Lung microvascular endothelial cell (primary cell): Measurements from ENCODE around the gene COX18. TPM values are rescaled to one million over a fixed set of nuclear protein-coding genes. Genes with fewer than 3 reads are reported as not detected.

ENCODE experiments used
- DNase-seq, 2 donors: peaks; one replicate each; pipeline versions ENCODE4 v3.0.0 to v3.0.0-alpha.2; 2010; ENCODE audit warnings: low read depth in 2 of 2
- total RNA-seq: library from RNA; depleted of rRNA; stranded (reverse); fragments of >200 nt; gene quantifications from 2 replicates; pipeline ENCODE4 v1.2.1, GENCODE V29; 2014

COX18 gene
- total RNA-seq = 12.0 and 12.7 TPM in 2 replicates

GRCh38 chr4:73069338-73070073 lies at the start of gene COX18:
TSS of gene COX18 (minus strand) at chr4:73069716. CDS start at chr4:73069649, 67 bp downstream.
- peak; percentile 99 for DNase-seq

GRCh38 chr4:73109493-73109892 lies 40.0 kb upstream of the COX18 start:
- DNase-seq = no peak

DNA sequence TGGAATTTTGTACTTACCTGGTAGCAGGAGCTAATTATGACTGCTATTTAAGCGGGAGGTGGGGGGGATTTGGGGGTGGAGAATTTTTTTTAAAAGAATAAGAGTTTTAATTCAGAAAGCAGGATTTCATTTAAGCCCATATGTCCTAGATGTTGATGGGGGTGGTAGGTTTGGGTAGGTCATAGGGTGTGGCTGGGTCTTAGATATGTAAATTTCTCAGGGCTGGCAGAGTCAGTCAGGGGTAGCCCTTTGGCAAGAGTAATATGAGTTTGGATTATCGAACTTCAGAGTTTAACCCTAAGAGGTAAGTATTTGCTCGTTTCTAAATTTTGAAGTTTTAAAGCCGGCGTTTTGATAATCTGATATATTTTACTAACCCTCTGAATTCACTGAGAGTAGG lies 35.2 kb upstream of the COX18 start:
- no peak for DNase-seq

DNA sequence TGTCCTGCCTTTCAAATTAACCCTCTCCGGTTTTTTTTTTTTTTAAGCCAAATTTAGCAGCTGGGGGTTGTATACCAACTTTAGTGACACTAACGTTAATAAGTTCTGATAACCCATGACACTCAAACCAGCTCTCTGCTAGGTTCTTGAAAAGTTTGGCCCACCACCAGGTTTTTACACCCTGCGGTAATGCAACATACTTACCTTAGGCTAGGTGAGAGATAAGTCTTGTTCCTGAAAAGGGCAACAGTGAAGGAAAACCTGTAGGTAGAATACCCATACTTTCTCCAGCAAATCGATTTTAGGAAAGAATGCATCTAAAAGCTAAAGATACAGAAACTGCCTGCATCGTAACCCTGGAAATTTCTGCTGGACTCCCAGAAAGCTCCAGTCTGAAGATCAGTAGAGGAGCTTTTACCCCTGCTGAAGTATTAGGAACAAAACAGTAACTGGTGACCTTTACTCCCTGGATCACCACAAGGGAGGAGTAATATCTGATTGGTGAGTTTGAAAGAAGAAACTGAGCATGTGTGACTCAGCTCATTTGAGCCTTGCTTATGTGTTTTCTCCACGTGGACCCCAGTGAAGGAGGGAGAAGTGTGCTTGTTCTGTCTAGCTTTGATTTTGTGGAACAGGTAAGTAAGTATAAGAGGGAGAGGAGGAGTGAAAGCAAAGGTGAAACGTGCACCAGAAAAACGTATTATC lies 34.4 kb upstream of the COX18 start:
- no peak for DNase-seq

DNA sequence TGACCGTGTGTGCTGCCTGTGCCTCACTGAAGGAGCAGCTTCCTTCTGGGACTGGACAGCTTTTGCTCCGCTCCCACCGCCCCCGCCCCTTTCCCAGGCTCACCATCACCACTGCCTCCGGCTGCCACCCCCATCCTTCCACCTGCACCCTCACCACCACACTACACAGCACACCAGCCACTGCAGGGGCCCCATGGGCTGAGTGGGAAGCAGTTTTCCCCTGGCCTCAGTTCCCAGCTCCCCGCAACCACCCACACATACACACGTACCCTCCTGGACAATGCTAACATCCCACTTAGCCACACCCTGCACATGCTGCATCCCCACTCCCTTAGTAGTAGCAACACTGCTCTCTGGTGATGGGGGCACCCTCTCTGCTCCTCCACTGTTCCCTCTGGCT lies 29.6 kb upstream of the COX18 start:
- DNase-seq = no peak

- DNase-seq = peak in 1 of 2 donors; percentile 55
These were observed 29.2 kb upstream of the COX18 start for GRCh38 chr4:73098713-73099112.

DNA sequence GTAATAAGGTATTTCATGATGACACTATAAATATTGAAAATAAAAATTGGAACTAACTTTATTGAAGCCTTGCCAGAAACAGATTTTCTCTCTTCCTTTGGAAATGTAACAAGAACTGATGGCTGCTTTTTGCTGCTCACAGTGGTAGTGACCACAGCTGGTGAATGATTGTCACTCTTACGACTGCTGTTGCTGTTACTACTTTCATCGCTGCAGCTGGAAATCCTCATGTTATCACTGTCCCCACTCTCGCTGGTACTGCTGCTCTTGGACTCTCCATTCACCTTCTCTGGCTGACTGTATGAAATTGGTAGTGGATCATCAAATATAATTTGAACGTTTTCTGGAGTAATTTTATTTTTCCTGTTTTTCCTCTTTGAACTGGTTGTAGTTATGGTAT lies 28.5 kb upstream of the COX18 start:
- no peak for DNase-seq

DNA sequence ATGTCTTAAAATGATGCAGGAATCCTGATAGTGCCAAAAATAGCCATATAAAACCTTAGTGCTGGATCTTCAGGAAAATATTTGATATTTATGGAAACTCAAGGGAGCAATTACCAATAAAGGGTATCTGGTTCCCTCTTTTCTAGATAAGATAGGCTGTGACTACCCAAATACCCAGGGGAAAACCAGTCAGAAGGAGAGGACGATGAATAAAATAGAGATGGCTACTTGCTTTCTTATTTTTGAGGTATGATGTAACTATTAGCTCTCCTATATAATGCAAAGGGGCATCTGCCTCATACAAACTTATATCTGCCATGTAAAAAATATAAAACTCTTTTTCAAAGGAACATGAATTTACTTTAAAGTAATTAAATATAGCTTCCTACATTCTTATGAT lies 23.4 kb upstream of the COX18 start:
- DNase-seq = no peak

DNA sequence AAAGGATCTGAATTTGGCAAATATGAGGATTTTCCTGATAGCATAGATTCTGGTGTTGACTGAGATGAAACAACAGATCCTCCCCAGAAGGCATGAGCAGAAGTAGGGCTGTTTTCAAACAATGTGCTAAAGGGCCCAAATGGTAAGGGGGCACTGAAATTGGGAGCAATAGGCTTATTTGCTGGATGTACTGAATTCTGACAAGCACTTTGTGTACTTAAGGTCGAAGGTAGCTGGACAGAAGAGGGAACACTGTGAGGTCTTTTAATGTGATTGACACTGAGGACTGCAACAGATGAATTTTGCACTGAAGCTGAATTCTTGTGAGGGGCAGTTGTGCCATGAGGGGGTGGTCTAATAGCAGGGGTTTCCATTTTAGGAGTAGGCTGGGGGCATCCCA lies 21.2 kb upstream of the COX18 start:
- DNase-seq = no peak

DNA sequence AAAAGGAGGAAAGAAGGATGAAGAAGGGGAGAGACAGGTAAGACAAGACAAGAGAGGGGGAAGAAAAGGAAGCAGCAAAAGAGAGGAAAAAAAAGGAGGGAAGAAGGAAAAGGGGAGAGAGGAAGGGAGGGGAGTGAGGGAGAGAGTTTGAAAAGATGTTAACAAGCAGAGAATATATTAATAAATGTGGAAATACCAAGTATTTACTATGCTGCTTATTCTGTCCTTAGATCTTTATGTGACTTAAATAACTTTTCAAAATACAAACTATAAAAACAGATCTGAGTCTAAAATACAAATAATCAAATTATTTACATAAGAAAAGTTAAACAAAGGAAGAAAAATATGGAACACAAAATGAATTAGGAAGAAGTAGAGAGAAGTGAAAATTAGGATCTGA lies 18.4 kb upstream of the COX18 start:
- DNase-seq = no peak

DNA sequence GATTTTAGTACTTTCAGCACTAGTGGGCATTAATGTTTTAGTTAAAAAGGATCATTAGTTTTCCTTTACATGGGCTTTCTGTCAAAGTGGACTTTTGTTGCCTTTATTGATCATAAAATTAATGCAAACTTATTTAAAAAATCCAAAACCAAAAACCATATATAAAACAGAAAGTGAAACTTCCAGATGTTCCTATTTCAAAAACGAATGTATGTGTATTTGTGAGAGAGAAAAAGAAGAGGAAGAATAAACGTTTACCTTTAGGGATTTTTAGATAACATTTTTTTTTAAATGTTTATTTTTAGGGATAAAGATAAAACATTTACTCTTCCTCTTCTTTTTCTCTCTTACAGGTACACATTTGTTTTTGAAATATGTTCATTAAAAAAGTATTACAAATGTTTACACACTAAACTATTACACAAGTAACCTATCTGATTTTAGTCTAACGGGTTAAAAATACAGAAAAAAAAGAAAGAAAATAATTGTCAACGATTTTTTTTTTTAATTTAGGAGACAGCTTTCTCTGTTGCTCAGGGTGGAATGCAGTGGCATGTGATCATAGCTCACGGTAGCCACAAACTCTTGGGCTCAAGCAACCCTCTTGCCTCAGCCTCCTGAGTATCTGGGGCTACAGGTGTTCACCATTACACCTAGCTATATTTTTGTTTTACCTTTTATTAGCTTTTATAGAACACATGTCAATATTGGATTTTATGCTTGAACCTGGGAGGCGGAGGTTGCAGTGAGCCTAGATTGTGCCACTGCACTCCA lies 16.8 kb upstream of the COX18 start:
- no peak for DNase-seq

GRCh38 chr4:73080789-73081188 lies 11.3 kb upstream of the COX18 start:
- DNase-seq = no peak

DNA sequence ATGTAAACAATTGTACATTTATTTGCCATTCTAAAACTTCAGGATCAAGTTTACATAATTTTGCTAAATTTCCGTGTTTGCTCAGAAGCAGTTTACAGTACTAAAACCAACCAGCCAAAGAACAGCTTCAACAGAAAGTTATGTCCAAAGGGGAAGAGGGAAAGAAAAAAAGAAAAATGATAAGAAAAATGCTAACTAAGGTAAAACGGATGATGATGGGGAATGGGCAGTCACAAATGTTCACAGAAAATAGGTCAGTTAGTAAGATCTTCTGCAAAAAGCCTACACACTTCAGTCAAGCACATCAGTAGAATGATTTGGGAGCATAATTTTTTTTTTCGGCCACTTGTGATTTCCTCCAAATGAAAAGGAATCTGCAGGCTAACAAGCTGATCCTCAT lies 6.3 kb upstream of the COX18 start:
- DNase-seq = no peak

- no peak for DNase-seq
These were observed 516 bp upstream of the COX18 start for GRCh38 chr4:73070074-73070390.

GRCh38 chr4:73068491-73069337 lies 802 bp downstream of the COX18 start:
- peak; percentile 55 to 62 for DNase-seq

- DNase-seq = peak in 1 of 2 donors; percentile 11
These were observed 1.5 kb downstream of the COX18 start for GRCh38 chr4:73067971-73068394.

GRCh38 chr4:73066928-73067327 lies 2.6 kb downstream of the COX18 start:
- DNase-seq = no peak

GRCh38 chr4:73066445-73066844 lies 3.1 kb downstream of the COX18 start:
- DNase-seq = no peak

- DNase-seq = peak in 1 of 2 donors; percentile 14
These were observed 5.0 kb downstream of the COX18 start for GRCh38 chr4:73064536-73064935.

DNA sequence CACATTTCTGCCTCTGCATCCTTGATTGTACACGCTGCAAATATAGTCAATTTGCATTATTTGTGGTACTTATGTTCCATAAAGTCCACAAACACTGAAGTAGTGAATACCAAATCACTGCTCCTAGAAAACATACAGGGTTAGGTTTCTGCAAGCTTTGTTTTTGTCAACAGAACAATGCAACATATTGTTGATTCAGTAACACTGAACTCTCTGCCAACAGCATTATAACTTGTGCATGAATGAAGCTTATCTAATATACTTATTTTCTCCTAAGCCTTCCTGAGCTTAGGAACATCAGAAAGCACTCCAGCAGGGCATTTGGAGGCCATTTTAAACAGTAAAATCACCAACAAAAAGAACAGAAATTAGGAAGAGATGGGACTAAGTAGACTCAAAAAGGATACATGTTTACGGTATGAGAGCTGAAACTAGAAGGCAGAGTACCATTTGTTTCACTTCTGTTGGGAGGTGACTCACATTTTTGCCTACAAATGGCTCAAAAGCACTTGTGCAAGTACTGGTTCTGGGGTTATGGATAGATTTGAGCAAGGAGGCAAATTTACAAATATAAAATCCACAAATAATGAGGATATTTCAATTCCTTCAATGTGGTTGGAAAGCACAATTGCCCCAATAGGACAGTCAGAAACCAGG lies 14.1 kb downstream of the COX18 start:
- peak in 1 of 2 donors; percentile 8 for DNase-seq

GRCh38 chr4:73053974-73054480 lies 15.5 kb downstream of the COX18 start:
- peak in 1 of 2 donors; percentile 33 for DNase-seq
